GM12875 (cell line): Measurements from ENCODE around the gene FNDC3B.

ENCODE experiments used
- H3K4me3 ChIP-seq: one replicate; pipeline ENCODE4 v1.5.1; 2011; ENCODE audit warnings: low read depth, low read length, control low read depth
- TF ChIP-seq, protein P1 (sequence below): IDR thresholded peaks from 2 replicates; pipeline ENCODE4 v1.5.1; 2011; ENCODE audit warnings: low read depth, mild to moderate bottlenecking, control low read depth, inconsistent platforms, low read length, moderate library complexity, borderline replicate concordance; ENCODE audit not compliant: insufficient read depth

Gene FNDC3B

DNA sequence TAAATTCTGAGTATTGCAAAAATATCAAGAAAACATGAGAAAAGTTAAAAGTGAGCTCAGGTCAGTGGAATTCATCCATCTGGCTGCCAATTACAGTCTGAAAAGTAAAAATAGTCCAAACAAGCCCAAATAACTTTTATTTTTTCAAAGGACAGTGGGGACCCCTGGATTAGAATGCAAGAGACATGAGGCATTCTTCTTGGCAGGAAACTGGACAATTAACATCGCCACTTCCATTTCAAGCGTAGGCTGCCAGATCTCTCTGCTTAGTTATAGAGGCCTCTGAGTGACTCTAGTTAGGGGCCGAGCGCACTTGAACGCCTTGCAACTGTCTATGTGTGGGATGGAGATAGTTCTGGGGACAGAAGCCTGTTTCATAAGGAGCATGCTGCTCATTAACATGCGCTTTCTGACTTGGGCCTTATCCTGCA is 219.7 kb downstream of the FNDC3B start:
- TF ChIP-seq, protein P1, sequence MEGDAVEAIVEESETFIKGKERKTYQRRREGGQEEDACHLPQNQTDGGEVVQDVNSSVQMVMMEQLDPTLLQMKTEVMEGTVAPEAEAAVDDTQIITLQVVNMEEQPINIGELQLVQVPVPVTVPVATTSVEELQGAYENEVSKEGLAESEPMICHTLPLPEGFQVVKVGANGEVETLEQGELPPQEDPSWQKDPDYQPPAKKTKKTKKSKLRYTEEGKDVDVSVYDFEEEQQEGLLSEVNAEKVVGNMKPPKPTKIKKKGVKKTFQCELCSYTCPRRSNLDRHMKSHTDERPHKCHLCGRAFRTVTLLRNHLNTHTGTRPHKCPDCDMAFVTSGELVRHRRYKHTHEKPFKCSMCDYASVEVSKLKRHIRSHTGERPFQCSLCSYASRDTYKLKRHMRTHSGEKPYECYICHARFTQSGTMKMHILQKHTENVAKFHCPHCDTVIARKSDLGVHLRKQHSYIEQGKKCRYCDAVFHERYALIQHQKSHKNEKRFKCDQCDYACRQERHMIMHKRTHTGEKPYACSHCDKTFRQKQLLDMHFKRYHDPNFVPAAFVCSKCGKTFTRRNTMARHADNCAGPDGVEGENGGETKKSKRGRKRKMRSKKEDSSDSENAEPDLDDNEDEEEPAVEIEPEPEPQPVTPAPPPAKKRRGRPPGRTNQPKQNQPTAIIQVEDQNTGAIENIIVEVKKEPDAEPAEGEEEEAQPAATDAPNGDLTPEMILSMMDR = no peak
- no peak overlapping the region for H3K4me3 ChIP-seq

- H3K4me3 ChIP-seq = no peak overlapping the region
- TF ChIP-seq, protein P1 = no peak
These were observed 220.4 kb downstream of the FNDC3B start for GRCh38 chr3:172259726-172260248.

DNA sequence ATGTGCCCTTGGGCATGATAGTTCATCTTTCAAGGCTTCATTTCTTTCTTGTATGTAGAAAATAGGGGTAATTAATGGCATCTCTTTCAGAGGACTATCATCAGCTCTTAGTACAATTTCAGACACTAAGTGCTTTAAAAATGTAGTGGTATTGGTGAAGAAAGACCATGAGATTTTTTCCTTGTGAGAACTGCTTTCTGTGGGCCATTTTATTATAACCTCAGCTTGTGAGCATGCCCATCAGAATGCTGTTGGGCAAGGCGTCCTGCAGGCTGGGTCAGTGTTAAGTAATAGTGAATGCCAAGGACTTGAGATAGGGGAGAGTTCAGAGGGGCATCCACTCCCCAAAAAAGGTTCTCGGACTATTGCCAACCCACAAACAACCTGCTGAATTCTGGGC is 221.0 kb downstream of the FNDC3B start:
- TF ChIP-seq, protein P1 = no peak

DNA sequence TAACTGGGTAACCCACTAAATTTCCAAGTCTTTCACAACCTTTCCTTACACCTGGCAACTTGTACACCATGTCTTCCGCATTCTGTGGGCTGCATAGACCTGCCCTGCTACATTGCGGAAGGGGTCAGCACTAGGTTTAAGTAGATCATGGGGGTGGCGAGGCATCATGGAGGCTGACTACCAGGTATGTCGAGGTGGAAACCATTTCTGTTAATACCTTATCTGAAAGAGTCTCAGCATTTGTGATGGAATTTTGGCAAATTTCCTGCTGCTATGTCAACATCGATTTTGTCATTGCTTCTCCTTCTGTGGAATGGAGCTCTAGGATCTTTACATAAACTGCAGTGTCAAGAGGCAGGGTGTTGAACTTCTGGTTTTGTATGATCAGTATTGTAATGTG is 221.7 kb downstream of the FNDC3B start:
- H3K4me3 ChIP-seq = no peak overlapping the region
- TF ChIP-seq, protein P1 = no peak

More for the DNA sequence above, 221.0 kb downstream of the FNDC3B start:
- H3K4me3 ChIP-seq = no peak overlapping the region

GRCh38 chr3:172262991-172263608 is 223.7 kb downstream of the FNDC3B start:
- TF ChIP-seq, protein P1 = no peak
- H3K4me3 ChIP-seq = no peak overlapping the region

GRCh38 chr3:172263781-172264486 is 224.6 kb downstream of the FNDC3B start:
- no peak overlapping the region for H3K4me3 ChIP-seq
- TF ChIP-seq, protein P1 = no peak

DNA sequence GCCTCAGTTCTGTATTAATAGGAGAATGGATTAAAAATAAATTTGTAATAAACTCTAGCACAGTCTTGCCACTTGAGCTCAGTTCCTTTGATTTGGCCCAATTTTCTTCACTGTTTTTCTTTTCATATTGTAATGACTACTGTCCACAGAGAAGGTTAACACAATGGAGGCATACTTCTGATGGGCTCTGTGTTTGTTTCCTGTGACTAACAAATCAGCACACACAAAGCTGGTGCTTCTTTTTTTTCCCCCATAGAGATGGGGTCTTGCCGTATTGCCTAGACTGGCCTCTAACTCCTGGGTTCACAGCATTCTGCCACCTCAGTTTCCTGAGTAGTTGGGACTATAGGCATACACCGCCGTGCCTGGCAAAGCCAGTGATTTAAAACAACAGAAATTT is 226.7 kb downstream of the FNDC3B start:
- H3K4me3 ChIP-seq = no peak overlapping the region
- TF ChIP-seq, protein P1 = no peak
